Measurements from ENCODE around the gene OAS2.

The OAS2 gene

GRCh38 chr12:113050795-113051194 is 72.5 kb downstream of the OAS2 start:
- intact Hi-C loops (cut with DNase I; ENCODE audit: low total_unique reads): loop anchor here (5.0 kb wide), 1 partner anchor 112 kb away; no protein-coding TSS in a partner anchor
- Histone ChIP-seq H3K9me3 (no peaks in the 10 kb centered on the region), H3K4me3 (no peak overlapping the region), H3K36me3 (no peaks in the 10 kb centered on the region), H3K27ac (no peak overlapping the region), H3K27me3 (peaks cover 0 to 43% of the 10 kb centered on the region in 2 donors), H3K4me1 (no peaks in the 10 kb centered on the region)
- DNase-seq: no peak
- TF ChIP-seq CTCF (IDR thresholded peaks at IDR 0.05): no peak

- intact Hi-C loops (cut with DNase I; ENCODE audit: low total_unique reads): loop anchor here (5.0 kb wide), 1 partner anchor 111 kb away; no protein-coding TSS in a partner anchor
- no peak overlapping the region for H3K4me3 ChIP-seq
These were observed 73.4 kb downstream of the OAS2 start for GRCh38 chr12:113051759-113052158.

GRCh38 chr12:113052326-113052725 is 74.0 kb downstream of the OAS2 start:
- Histone ChIP-seq H3K27ac (no peak overlapping the region), H3K4me1 (peaks cover 0 to 10% (median 10%) of the 10 kb centered on the region in 4 donors), H3K36me3 (no peaks in the 10 kb centered on the region), H3K27me3 (peaks cover 0 to 53% of the 10 kb centered on the region in 2 donors), H3K4me3 (no peak overlapping the region), H3K9me3 (no peaks in the 10 kb centered on the region)
- TF ChIP-seq CTCF (IDR thresholded peaks at IDR 0.05): no peak
- intact Hi-C loops (cut with DNase I; ENCODE audit: low total_unique reads): loop anchor here (5.0 kb wide), 1 partner anchor 110 kb away; no protein-coding TSS in a partner anchor
- DNase-seq: no peak

More at GRCh38 chr12:113051759-113052158, 73.4 kb downstream of the OAS2 start:
- Histone ChIP-seq H3K27ac (no peak overlapping the region), H3K36me3 (no peaks in the 10 kb centered on the region), H3K4me1 (peaks cover 0 to 4% (median 4%) of the 10 kb centered on the region in 4 donors), H3K27me3 (peaks cover 0 to 48% of the 10 kb centered on the region in 2 donors), H3K9me3 (no peaks in the 10 kb centered on the region)
- TF ChIP-seq CTCF (IDR thresholded peaks at IDR 0.05): no peak
- no peak for DNase-seq

- peaks cover 0 to 71% of the 10 kb centered on the region in 2 donors for H3K27me3 ChIP-seq
- no peak for TF ChIP-seq CTCF (IDR thresholded peaks at IDR 0.05)
- no peak overlapping the region for H3K4me3 ChIP-seq
- no peaks in the 10 kb centered on the region for H3K9me3 ChIP-seq
- peaks cover 0 to 12% (median 12%) of the 10 kb centered on the region in 4 donors for H3K4me1 ChIP-seq
- no peaks in the 10 kb centered on the region for H3K36me3 ChIP-seq
- DNase-seq: no peak
- intact Hi-C loops (cut with DNase I; ENCODE audit: low total_unique reads): loop anchor here (5.0 kb wide), 1 partner anchor 107 kb away; no protein-coding TSS in a partner anchor
- no peak overlapping the region for H3K27ac ChIP-seq
These were observed 76.7 kb downstream of the OAS2 start for GRCh38 chr12:113054948-113055486.

DNA sequence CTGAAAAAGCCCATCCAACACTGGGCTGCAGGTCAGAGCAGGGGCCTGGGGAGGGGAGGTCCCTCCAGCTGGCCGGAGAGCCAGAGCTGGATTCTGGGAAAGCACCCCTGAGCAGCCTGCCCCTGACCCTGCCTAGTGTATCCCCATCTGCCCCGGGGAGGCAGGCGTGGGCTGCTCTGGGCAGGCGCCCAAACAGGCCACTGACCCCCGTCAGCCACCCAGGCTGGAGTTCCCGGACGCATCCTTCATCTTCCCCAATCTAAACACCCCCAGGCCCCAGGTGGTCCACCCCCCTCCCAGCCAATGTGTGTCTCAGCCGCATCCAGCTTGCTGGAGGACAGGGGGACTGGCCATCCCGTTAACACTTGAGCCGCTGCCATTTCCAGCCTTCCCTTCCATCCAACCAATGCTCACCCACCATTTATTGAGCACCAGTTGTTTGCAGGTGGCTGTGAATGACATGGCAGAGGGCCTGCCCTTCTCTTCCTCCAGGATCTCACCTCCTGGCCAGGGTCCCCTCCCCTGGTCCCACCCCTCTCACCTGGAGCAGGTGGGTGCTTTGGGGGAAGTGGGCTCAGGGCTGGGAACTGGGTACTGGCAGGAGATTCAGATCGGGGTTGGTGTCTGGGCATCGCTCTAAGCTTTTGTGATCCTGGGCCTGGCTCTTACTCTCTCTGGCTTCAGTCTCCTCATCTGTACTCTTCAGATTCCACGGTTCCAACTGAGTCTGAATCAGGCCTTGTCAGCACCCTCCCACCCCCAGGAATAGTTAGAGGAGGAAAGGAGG is 77.5 kb downstream of the OAS2 start:
- DNase-seq: no peak
- H3K9me3 ChIP-seq: no peaks in the 10 kb centered on the region
- no peaks in the 10 kb centered on the region for H3K36me3 ChIP-seq
- no peak for TF ChIP-seq CTCF (IDR thresholded peaks at IDR 0.05)
- no peak overlapping the region for H3K27ac ChIP-seq
- H3K4me1 ChIP-seq: peaks cover 0 to 12% (median 12%) of the 10 kb centered on the region in 4 donors
- intact Hi-C loops (cut with DNase I; ENCODE audit: low total_unique reads): no loop called here
- no peak overlapping the region for H3K4me3 ChIP-seq
- H3K27me3 ChIP-seq: peaks cover 0 to 72% of the 10 kb centered on the region in 2 donors
